Endothelial cell of umbilical vein (primary cell): ENCODE data around the gene RANBP17.

ENCODE experiments used
- CTCF ChIP-seq, 2 donors: IDR thresholded peaks; 1 replicate in 1 of 2; 2 replicates in 1 of 2; pipeline ENCODE4 v1.5.1; 2011; ENCODE audit warnings: low read length in 2 of 2, mild to moderate bottlenecking in 2 of 2, moderate library complexity in 2 of 2, control low read depth in 1 of 2, inconsistent platforms in 1 of 2, low read depth in 1 of 2; ENCODE audit not compliant: insufficient read depth in 1 of 2; ENCODE audit errors: extremely low read depth in 1 of 2
- EZH2 ChIP-seq: IDR thresholded peaks from 2 replicates; pipeline ENCODE4 v1.6.1; 2012; ENCODE audit warnings: borderline replicate concordance, low read depth, mild to moderate bottlenecking, moderate library complexity, low read length, inconsistent platforms; ENCODE audit not compliant: severe bottlenecking
- FOS ChIP-seq: IDR thresholded peaks from 2 replicates; pipeline ENCODE4 v1.6.1; 2011; ENCODE audit warnings: mild to moderate bottlenecking, low read length, moderate library complexity, borderline replicate concordance; ENCODE audit not compliant: insufficient read depth
- GATA2 ChIP-seq: IDR thresholded peaks from 2 replicates; pipeline ENCODE4 v1.7.0; 2011; ENCODE audit warnings: low read depth, mild to moderate bottlenecking, moderate library complexity, mixed read lengths, low read length; ENCODE audit not compliant: insufficient read length, insufficient read depth
- JUN ChIP-seq: IDR thresholded peaks from 2 replicates; pipeline ENCODE4 v1.6.1; 2011; ENCODE audit warnings: borderline replicate concordance, low read depth; ENCODE audit not compliant: insufficient read length, insufficient read depth
- MAX ChIP-seq: IDR thresholded peaks from 2 replicates; pipeline ENCODE4 v1.6.1; 2011; ENCODE audit not compliant: insufficient read depth, insufficient read length
- MYC ChIP-seq: IDR thresholded peaks from one replicate; pipeline ENCODE4 v1.6.1; 2011; ENCODE audit warnings: mild to moderate bottlenecking, low read depth, low read length
- POLR2A ChIP-seq: IDR thresholded peaks from 2 replicates; pipeline ENCODE4 v1.6.1; 2012; ENCODE audit warnings: low read depth, mild to moderate bottlenecking, control low read depth, low read length
- POLR2AphosphoS5 ChIP-seq: IDR thresholded peaks from 2 replicates; pipeline ENCODE4 v1.6.1; 2012; ENCODE audit warnings: low read depth, mild to moderate bottlenecking, control low read depth, low read length, moderate library complexity; ENCODE audit not compliant: insufficient read depth

GRCh38 chr5:171122372-171122771, 260.6 kb downstream of the RANBP17 start:
- no peak for TF ChIP-seq CTCF (IDR thresholded peaks at IDR 0.05; ENCODE audit: extremely low read depth in 1 of 2, insufficient read depth in 1 of 2, low read depth in 1 of 2, low read length in 2 of 2)
- TF ChIP-seq POLR2AphosphoS5 = no peak
- TF ChIP-seq EZH2 = no peak
- TF ChIP-seq MYC = no peak
- TF ChIP-seq POLR2A = no peak
- TF ChIP-seq FOS = no peak
- TF ChIP-seq MAX = no peak
- TF ChIP-seq JUN = no peak
- TF ChIP-seq GATA2 = no peak
